Activated naive CD8-positive, alpha-beta T cell treated with anti-CD3 and anti-CD28 coated beads, Interleukin-2, amount 50 U/mL, for 16 hours (primary cell): ENCODE measurements around the gene KATNBL1.

Experiments
- DNase-seq: peaks from one replicate; pipeline ENCODE4 v3.0.0-alpha.2; 2020; ENCODE audit warnings: low read depth, low spot score

KATNBL1 gene, protein sequence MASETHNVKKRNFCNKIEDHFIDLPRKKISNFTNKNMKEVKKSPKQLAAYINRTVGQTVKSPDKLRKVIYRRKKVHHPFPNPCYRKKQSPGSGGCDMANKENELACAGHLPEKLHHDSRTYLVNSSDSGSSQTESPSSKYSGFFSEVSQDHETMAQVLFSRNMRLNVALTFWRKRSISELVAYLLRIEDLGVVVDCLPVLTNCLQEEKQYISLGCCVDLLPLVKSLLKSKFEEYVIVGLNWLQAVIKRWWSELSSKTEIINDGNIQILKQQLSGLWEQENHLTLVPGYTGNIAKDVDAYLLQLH

DNA sequence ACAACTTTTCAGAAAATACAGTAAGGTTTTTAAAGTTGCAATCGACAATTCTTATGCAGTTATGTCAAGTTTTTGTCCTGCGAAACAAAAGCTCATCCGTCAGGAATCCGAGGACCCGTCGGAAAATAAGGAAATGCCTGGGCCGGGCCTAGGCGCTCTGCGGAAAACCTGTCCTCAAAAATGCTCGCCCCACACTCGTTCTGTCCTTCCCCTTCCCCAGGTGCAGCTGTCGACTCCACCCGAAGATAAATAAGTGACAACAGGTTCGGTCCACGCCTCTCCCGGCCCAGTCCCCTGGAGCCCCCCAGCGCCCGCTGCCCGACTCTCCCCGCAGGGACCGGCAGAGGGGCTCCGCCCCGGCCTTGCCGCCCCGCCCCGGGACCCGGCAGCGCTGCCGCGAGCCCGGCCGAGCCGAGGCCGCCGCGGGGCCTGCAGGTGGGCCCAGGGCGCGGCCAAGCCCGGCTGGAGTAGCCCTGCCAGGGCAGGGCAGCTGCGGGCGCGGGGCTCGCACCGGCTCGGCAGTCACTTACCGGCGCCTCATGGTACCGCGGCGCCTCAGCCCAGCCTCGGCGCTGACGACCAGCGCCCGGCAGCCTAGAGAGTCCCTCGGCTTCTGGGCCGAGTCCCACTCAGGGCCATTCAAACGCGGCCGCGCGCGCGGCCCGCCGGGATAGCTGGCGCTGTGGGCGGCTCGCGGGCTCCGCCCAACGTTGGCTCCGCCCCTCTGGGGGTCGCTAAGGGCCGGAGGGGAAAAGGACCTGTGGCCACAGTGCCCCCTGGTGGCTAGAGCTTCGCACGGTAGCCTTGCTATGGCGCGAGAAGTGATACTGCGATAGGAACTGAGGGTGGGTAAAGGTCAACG is at the start of gene KATNBL1:
KATNBL1 (minus strand) TSS at position 676 of the 862 bp plus-strand sequence. CDS start 46,420 bp downstream, outside the sequence.
- DNase-seq, result peak; percentile 96

- no peak for DNase-seq
Measured at GRCh38 chr15:34259566-34259965, 49.7 kb upstream of the KATNBL1 start.

- DNase-seq, result no peak
Measured at GRCh38 chr15:34258151-34258550, 48.3 kb upstream of the KATNBL1 start.

DNA sequence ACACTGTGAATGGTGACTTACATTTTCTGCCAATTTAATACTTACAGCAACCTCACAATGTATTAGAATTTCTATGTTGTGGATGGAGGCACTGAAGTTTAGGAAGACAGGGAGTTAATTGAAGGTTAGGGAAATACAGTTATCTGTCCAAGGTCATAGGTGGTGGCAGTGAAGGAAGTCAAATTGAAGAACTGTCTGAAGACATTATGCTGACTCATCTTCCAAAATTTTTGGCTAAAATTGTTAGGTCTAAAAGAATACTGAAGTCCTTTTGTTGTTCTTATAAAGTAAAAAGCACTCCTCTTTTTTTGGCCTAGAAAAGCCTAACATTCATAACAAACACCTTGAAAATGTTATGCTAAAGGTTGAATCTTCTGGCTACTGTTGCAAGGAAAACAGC is 42.6 kb upstream of the KATNBL1 start:
- DNase-seq, result no peak

DNA sequence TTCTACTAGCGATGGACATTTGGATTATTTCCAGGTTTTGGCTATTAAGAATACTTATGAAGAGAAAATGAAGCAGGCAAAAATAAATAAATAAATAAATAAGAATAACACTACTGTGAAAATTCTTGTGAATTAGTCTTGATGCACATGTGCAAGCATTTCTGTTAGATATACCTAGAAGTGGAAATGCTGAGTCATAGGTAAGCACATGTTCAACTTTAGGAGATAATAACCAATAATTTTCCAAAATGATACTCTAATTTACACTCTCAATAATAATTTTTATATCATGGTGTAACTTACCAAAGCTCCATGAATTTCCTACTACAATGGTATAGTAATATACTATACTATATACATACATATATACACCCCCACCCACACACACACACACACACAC is 38.3 kb upstream of the KATNBL1 start:
- DNase-seq, result no peak

GRCh38 chr15:34246276-34246976 is 36.5 kb upstream of the KATNBL1 start:
- DNase-seq, result no peak

GRCh38 chr15:34243226-34243625 is 33.3 kb upstream of the KATNBL1 start:
- no peak for DNase-seq

GRCh38 chr15:34242331-34242710 is 32.4 kb upstream of the KATNBL1 start:
- no peak for DNase-seq

GRCh38 chr15:34241376-34242330 is 31.8 kb upstream of the KATNBL1 start:
- no peak for DNase-seq

- no peak for DNase-seq
Measured at GRCh38 chr15:34240537-34240936, 30.6 kb upstream of the KATNBL1 start.

DNA sequence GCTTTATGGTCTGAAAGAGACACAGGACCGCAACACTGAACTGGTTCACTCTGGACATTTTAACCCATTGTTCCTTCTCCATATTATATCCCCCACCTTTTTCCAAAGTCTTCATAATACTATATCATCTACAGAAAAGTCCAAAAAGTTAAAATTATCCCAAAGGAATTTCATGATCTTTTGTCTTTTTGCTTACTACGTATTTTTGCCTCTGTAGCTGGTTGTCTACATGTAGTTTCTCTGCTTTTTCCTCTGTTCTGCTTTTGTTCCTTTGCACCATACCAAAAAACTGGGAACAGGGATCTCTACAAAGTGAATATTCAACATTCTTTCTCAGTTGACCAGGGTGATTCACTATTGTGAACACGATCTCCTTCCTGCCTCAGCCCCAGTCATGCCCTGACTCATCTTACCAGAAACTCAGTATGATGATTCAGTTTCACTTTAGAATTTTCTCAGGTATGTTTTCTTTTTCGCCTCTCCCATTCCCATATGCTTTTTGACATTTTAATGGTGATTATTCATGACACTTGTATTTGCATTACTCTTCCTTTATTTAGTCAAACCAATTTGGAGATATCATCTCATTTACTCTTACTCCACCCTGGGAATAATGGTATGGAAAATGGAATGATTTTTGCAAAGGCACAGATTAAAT is 29.4 kb upstream of the KATNBL1 start:
- no peak for DNase-seq

GRCh38 chr15:34233614-34234013 is 23.7 kb upstream of the KATNBL1 start:
- no peak for DNase-seq

GRCh38 chr15:34223904-34224596 is 14.2 kb upstream of the KATNBL1 start:
- DNase-seq, result no peak

GRCh38 chr15:34217587-34218225 is 7.8 kb upstream of the KATNBL1 start:
- DNase-seq, result no peak

- no peak for DNase-seq
Measured at GRCh38 chr15:34216527-34217270, 6.8 kb upstream of the KATNBL1 start.

- no peak for DNase-seq
Measured at GRCh38 chr15:34214135-34214534, 4.2 kb upstream of the KATNBL1 start.

- DNase-seq, result no peak
Measured at GRCh38 chr15:34213690-34214089, 3.8 kb upstream of the KATNBL1 start.

DNA sequence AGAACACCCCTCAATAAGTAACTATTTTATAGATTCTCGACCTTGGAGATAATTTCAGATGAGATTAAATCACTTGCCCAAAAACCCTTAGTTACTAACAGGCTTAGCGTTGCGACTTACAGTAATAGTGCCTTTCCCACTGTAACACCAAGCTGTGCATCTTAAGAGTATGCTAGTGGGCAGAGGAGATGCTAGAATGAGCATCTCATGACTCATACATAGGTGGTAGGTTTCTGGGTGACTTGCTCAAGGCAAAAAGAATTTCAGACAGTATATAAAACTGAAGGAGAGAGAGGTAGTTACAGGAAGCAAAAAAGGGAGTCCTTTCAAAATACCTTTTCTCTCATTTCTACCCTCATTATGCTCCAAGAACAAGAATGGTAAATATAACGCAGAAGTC is 3.9 kb downstream of the KATNBL1 start:
- DNase-seq, result no peak

DNA sequence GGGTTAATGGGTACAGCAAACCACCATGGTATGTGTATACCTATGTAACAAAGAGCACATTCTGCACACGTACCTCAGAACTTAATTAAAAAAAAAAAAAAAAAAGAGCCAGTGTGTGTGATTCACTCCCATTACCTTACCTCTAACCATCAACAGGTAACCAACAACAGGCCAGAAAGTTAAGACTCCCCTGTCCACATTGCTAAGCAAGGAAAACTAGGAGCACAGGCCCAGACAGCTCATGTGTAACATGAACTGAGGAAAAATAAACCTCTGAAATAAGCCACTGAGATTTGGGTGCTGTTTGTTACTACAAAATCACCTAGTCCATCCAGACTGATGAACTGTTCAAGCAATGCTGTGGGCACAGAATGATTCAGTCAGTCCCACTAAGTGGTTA is 6.0 kb downstream of the KATNBL1 start:
- DNase-seq, result no peak
